Activated CD4-positive, alpha-beta T cell treated with anti-CD3 and anti-CD28 coated beads, Interleukin-2, amount 50 U/mL, for 4 hours (primary cell): ENCODE data around the gene PITPNM3.

Experiments used
- DNase-seq, 2 experiments: peaks; one replicate each; pipeline ENCODE4 v3.0.0-alpha.2; 2020

Gene PITPNM3

GRCh38 chr17:6458460-6458950 is 97.8 kb downstream of the PITPNM3 start:
- DNase-seq, result no peak

GRCh38 chr17:6457688-6458459 is 98.5 kb downstream of the PITPNM3 start:
- DNase-seq, result no peak

DNA sequence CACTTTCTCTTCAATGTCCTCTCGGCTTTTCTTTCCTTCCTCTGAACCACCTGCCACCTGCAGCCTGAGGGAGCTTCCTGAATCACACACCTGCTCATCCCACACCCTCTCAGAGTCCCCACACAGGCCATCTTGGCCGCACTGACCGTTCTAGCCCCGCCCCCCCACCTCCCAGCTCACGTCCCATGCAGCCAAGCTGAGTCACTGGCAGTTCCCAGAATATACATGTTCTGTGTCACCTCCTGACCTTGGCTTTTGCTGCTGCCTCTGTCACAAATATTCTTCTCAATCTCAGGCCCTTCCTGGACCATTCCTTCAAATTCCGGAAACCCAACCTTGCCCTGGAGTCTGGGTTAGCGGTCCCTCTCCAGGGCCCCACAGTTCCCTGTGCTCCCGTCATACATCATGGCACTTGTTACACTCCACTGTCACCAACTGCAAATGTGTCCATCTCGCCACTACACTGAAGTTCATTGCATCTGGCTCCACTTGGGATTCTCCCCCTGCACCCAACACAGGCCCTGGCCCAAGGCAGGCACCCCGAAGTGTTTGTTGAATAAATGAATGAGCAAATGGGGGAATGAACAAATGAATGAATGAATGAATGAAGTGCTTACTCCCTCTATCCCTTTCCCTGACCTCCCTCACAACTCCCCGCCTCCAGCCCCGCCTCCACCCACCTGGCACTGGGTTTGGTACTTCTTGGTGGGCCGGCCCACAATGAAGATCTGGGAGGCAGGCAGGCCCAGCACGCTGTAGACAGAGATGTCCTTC is 99.3 kb downstream of the PITPNM3 start:
- no peak for DNase-seq

DNA sequence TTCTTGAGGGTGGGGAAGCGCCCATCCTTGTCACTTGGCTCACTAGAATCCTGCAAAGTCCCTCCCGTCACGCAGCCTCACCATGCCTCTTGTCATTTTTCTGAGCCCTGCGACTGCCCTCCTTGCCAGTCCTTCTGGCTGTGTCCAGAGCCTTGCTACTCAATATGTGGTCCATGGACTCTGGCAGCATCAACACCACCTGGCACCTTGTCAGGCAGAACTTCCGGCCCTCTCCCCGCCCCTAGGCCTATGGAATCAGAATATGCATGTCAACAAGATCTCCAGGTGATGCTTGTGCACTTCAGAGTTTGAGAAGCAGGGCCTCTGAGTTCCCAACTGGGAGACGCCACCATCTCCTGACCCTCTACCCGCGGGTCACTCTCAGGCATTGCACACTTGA is 100.0 kb downstream of the PITPNM3 start:
- no peak for DNase-seq

DNA sequence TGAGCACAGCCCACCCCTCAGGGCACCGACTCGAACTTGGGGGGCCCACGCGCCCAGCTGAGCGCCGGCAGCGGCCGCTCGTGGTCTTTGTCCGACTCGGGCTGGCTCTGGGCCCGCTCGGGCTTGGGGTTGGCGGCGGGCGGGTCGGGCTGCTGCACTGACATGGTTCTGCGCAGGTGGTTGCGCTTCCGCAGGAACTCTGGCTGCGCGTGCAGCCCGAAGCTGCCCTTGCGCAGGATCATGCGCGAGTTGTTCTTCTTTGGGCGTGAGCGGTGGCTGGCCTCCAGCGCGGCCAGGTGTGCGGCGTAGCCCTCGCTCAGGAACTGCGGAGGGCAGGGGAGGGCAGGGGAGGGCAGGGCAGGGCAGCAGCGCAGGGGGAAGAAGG is 101.0 kb downstream of the PITPNM3 start:
- peak; percentile 10 to 23 for DNase-seq

DNA sequence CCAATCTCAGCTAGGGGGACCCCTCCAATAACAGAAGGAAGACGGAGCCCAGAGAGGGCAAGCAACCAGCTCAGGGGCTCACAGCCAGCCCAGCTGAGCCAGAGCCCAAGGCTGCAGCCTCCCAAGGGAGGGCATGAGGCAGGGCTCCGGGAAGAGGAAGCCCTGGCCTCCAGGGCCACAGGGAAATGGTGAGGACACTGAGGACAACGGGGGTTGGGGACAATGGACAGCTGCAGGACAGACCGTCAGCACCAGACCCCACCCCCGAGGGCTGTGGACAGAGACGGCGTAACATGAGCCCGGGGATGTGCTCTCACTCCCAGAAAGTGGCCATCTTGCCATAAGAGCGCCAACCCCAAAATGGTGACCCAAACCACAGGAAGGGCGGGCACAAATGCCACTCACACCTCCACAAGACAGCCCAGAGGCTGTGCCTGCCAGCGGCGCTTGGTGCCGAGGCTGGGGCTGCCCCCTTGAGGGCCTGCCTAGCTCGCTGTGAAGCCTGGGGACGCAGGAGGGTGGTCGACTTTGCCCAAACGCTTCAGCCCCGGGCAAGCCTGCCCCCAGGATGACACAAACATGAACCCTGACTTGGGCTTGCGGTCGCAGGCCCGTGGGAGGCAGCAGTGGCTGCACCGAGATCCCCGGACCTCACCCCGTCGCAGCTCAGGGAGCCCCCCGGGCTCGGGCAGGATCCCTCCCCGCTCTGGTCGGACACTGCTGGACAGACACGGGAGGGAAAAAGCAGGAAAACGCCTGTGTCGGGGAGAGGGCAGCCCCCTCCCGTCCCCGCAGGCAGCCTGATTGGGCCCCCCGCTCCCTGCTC is 101.6 kb downstream of the PITPNM3 start:
- no peak for DNase-seq

GRCh38 chr17:6453279-6454024 is 102.9 kb downstream of the PITPNM3 start:
- DNase-seq, result no peak

- DNase-seq, result no peak
Measured at GRCh38 chr17:6452471-6453266, 103.7 kb downstream of the PITPNM3 start.

DNA sequence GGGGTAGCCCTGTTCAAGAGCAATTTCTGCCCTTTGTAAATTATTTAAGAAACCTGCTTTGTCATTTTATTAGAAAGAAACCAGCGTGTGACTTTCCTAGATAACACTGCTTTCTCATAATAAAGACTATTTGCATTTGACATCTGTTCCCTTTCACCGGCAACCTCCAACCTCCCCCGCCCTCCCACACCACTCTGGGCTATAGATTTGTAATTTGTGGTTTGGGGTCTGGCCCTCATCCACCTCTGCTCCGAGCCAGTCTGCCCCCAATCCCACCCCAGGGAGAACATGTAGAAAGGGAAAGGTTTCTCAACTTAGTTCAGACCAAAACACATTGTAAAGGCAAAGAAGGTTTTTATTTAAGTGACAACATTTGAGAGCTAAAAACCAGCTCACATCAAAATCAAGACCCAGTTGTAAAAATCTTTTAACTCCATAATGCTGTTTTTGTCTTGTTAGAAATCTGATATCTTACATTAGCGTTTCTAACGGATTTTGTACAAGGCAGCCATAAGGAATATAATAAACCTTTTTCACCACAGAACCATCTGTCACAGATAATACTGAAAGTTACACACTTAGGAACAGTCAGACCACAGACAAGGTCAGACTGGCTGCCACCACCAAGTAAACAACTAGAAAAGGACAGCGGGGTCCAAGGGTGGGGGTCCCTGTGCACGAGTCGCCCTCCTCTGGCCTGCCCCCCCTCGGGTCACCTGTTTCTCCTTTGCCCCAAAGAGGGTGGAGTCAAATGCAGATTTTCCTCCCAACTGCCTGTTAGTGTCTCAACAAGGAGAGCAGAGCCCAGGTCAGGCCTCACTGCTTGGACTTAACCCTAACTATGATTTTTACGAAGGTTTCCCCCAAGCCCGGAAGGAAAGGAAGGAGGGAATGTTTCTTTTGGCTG is 105.2 kb downstream of the PITPNM3 start:
- DNase-seq, result no peak

GRCh38 chr17:6449307-6449706 is 107.0 kb downstream of the PITPNM3 start:
- no peak for DNase-seq

DNA sequence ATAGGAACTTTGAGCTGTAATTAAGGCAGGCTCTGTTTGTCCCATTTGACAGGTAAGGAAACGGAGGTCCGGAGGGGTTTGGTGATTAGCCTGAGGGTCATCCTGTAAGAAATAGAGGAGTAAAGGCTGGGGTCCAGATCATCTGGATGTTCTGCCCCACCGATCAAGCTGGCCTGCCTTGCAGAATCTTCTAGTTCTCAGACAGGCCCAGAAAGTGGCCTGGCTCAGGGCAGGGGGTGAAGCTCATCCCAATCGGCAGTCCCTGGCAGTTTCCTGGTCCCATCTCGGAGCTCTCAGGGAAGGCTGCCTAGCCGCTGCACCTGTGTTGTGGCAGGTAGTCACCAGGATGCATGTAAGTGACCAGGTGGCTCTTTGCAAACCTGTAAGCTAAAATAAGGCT is 107.9 kb downstream of the PITPNM3 start:
- DNase-seq, result no peak

- no peak for DNase-seq
Measured at GRCh38 chr17:6446516-6447100, 109.7 kb downstream of the PITPNM3 start.

DNA sequence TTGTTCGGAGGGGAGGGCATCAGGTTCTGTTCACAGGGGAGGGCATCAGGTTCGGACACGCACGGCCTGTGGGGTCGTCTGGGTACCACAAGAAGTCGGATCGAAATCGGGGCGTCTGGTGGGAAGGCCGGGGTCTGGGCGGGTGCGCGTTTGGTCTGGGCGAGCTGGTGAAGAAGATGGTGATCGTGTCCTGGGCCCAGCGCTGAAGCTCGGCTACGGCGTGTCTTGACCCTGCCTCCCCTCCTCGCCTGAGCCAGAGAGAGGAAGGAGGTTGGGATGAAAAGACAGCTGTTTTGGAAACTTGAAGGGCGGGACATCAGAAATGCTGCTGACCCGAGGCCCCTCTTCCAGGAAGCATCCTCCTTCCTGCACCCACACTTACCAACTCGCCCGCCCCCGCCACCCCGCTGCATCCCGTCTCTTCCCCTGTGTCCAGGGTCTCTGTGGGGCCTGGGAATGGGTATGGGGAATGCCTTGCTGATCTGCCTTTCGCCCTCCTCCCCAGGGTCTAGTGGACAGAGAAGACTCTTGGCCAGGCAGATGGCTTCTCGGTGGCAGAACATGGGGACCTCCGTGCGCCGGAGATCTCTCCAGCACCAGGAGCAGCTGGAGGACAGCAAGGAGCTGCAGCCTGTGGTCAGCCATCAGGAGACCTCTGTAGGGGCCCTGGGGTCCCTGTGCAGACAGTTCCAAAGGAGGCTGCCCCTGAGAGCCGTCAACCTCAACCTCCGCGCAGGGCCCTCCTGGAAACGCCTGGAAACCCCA is 111.6 kb downstream of the PITPNM3 start:
- no peak for DNase-seq

DNA sequence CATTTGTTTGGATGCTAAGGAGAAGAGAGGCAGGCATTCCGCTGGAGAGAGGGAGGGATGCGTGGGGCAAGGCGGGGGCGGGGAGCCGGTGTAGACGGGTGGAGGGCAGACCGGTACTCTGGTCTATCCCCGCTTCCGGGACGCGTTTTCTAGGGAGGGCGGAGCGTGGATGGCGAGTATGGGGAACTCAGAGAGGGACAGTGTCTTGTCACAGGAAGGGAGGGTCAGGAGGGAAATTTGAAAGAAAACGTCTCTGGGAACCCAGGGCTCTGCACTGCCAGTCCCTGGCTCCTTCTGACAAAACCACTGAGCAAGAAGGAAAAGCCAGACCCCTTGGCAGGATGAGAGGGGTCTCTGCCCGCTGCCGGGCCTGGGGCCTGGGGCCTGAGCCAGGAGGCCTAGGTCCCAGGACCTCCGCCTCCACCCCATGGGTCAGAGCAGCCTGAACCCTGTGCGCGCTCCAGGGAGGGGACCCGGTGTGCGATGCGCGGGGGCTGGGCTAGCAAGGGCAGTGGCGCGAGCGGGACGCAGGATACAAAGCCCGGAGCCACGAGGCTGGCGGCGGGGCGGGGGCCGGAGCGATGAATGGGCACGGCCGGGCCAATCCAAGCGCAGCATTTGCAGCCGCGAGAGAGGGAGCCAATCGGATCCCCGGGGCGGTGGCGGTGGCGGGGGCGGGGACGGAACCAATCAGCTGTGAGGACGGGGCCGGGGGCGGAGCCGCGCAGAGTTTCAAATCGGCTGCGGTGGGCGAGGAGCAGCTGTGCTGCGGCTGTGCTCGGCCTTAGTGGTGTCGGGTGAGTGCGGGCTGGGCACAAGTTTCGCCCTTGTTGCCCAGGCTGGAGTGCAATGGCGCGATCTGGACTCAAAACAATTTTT is 112.4 kb downstream of the PITPNM3 start, which contains the start of gene PIMREG:
TSS of gene PIMREG (plus strand) at position 764 of the 879 bp plus-strand sequence. CDS start 656 bp downstream, outside the sequence.
- peak; percentile 94 to 95 for DNase-seq

DNA sequence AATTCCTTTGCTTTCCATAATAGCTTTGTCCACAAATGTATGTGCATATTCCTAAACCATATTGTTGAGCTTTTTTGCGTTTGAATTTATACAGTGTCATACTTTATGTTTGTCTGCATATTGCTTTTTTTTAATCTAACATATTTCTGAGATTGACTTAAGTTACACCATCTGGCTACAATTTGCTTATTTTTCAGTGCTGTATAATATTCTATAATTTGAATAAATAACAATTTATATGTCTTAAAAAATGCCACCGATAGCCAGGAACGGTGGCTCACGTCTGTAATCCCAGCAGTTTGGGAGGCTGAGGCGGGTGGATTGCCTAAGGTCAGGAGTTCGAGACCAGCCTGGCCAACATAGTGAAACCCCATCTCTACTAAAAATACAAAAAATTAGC is 113.6 kb downstream of the PITPNM3 start:
- no peak for DNase-seq

- DNase-seq, result no peak
Measured at GRCh38 chr17:6439951-6440350, 116.4 kb downstream of the PITPNM3 start.

- DNase-seq, result no peak
Measured at GRCh38 chr17:6437956-6438355, 118.4 kb downstream of the PITPNM3 start.

GRCh38 chr17:6437466-6437865 is 118.9 kb downstream of the PITPNM3 start:
- no peak for DNase-seq
